ENCODE results near the gene FOXF2.
"Not testable (repeated sequence)": the region's sequence is repeated elsewhere in the genome, so short reads cannot be mapped to it uniquely, and the experiment has no call there.

Gene FOXF2

DNA sequence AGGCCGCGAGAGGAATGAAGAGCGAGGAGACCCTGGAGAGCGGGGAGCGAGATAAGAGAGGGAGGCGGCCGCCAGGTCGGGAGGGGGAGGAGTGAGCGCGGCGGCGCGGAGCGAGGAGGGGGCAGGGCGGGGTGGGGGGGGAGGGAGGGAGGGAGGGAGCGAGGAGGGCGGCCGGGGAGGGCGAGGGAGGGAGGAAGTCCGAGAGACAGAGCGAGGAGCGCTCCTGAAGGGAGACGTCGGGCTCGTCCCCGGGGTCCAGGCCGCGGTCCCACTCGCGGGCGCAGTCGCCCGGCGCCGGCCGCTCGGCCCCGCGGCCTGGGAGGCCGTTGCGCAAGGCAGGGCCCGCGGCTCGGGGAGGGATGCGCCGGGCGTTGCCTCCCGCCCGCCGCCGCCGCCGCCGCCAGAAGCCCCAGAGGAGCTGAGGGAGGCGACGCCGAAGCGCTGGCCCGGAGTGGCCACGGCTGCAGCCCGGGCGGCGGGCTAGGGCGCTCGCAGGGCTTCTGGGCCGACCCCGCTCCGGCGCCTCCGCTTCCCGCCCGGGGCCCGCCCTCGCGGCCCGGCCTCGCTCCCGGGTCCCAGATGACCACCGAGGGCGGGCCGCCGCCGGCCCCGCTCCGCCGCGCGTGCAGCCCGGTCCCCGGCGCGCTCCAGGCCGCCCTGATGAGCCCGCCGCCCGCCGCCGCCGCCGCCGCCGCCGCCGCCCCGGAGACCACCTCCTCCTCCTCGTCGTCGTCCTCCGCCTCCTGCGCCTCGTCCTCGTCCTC is at the start of gene FOXF2:
FOXF2 (plus strand) TSS at position 208 of the 764 bp plus-strand sequence; CDS start at position 580, 372 bp downstream.
- no peak for DNase-seq

DNA sequence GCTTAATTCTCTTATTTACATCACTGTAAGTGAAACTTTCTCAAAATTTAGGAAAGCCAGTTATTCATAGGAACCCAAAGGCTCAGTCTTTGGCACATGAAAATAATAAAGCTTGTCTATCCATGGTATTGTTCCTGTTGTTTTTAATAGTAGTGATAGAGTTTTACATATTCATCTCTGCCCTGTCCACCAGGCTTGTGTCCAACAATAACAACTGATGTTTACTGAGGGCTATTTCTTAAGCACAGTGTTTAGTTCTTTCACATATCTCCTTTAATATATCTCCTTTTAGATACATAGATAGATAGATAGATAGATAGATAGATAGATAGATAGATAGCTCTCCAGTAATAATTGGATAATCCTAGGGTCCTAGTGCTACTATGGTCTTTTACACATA is 43.3 kb upstream of the FOXF2 start:
- no peak for DNase-seq

DNA sequence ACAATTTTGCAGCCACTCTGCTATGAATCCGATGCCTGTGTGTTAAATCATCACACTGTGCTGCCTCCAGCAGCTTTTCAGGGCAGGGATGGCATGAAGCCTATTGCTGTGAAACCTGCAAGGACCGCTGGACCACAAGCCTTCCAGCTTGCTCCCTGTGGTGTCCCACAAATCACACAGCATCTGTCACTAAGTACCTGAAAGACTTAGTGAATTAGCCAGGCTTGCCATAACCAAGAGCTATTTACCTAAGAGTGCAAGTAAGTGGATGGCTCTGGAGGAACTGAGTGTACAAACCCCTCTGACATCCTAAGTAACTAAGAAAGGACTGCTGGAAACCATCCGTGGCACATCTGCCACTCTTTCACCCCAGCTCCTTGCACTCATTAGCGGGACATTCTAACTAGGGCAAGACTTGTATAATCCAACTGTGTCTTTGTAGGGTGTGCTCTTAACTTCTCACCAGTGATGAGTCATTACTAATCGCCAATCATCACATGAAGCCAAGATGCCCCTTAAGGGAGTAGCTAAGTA is 42.8 kb upstream of the FOXF2 start:
- no peak for DNase-seq

DNA sequence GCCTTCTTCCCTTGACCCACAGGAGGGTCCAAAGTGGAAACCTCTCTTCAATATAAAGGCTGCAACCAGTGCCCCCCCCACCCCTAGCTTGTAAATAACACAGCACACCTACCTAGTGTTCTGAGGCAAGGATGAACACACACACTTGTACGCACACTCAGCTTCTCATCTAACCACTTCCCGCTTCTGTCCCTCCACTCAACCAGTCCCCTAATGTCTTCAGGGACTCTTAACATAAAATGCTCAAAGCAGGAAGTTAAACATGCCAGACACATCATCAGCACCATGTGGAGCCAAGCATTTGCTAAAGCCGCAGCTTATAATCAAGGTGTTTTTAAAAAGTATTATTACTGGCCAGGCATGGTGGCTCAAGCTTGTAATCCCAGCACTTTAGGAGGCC is 42.2 kb upstream of the FOXF2 start:
- no peak for DNase-seq

DNA sequence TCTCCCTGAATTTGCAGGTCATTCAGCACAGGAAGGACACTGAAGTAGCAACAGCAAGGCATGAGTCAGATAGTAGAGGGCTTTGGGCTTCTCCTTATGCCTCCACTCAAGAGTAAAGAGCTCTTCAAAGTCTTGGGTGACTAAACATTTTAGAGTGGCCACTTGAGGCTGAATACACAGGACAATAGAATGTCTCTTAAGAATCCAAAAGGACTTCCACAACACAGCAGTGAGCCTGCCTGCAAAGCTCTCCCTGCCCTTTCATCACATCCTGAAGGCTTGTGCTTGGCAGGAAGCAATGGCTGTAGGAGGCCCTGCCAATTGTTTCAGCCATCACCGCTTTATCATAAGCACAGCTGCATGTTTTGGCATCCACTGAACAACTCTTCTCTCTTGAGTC is 40.7 kb upstream of the FOXF2 start:
- DNase-seq: no peak

DNA sequence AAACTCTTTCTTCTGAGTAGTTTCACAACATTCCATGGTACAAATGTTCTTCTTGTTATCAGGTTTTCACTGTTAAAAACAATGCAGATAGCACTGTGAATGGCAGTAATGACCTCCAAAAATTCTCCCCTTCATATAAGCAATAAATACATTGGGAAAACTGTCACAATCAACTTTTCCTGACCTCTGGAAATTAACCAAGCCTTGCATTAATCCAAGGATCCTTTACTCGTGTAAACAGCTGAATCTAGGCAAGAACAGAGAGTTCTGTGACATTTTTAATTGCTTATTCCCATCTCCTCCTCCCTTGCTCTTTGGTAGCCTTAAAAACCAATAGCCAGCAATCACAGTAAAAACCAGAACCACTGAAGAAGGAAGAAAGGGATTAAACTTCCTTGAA is 39.7 kb upstream of the FOXF2 start:
- no peak for DNase-seq

DNA sequence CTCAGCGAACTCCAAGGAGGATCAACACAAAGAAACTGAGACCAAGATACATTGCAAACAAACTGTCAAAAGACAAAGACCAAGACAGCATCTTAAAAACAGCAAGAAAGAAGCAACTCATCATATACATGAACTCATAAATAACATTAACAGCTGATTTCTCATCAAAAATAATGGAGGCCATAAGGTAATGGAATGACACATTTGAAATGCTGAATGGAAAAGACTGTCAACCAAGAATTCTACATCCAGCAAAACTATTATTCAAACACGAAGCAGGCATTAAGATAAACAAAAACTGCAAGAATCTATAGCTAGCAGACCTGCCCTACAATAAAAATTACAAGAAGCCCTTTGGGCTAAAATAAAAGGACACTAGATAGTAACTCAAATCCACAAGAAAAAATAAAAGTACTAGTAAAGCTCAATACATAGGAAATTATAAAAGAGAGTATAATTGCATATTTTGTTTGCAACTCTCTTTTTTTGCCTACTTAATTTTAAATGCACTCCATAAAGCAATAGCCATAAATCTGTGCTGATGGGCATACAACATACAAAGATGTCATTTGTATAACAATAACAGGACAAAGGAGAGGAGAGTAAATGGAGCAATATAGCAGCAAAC is 37.9 kb upstream of the FOXF2 start:
- DNase-seq: no peak

DNA sequence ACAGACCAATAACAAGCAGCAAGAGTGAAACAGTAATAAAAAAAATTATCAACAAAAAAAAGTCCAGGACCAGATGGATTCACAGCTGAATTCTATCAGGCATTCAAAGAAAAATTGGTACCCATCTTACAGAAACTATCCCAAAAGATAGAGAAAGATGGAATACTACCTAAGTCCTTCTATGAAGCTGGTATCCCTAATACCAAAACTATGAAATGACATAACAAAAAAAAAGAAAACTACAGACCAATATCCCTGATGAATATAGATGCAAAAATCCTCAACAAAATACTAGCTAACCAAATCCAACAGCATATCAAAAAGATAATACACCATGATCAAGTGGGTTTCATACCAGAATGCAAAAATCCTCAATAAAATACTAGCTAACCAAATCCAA is 34.3 kb upstream of the FOXF2 start:
- not testable (repeated sequence) for DNase-seq

DNA sequence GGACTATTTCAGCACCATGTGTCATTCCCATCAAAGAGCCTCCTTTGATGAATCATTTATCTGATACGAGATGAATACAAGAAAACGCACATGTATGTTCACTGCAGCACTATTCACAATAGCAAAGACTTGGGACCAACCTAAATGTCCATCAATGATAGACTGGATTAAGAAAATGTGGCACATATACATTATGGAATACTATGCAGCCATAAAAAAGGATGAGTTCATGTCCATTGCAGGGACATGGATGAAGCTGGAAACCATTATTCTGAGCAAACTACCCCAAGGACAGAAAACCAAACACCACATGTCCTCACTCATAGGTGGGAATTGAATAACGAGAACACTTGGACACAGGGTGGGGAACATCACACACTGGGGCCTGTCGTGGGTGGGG is 27.7 kb upstream of the FOXF2 start:
- not testable (repeated sequence) for DNase-seq

DNA sequence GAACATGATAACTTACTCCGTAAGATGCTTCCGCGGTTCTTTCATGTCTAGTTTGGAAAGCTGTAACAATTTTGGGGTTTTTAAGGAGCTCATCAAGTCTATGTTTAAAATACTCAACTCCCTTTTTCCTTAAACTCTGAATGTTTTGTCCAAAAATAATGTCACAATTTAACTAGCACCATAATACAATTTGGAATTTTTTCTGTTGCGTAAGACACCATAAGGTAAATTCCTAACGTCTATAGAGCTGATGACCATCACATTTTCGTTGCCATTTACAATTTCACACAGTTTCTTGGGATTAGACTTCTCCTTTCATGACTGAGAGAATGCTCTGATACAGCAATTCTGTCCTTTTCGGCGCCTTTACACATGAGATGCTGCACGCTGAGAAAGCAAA is 26.7 kb upstream of the FOXF2 start:
- no peak for DNase-seq

DNA sequence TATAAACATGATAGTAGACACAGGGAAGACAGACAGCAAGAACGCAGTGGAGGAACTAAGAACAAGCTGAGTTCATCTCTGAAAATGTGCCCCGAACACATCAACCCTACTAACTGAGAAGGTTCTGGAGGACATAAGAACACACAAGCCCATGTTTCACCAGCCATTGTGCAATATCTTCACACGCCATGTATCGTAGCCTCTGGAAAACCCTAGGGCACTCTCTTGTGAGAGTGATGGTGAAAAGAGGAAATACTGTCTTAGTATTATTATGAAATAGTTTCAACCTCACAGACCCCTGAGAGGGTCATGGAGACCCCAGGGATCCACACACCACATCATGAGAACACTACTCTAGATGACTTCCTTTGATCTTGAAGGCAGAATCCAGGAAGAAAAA is 26.1 kb upstream of the FOXF2 start:
- DNase-seq: no peak

DNA sequence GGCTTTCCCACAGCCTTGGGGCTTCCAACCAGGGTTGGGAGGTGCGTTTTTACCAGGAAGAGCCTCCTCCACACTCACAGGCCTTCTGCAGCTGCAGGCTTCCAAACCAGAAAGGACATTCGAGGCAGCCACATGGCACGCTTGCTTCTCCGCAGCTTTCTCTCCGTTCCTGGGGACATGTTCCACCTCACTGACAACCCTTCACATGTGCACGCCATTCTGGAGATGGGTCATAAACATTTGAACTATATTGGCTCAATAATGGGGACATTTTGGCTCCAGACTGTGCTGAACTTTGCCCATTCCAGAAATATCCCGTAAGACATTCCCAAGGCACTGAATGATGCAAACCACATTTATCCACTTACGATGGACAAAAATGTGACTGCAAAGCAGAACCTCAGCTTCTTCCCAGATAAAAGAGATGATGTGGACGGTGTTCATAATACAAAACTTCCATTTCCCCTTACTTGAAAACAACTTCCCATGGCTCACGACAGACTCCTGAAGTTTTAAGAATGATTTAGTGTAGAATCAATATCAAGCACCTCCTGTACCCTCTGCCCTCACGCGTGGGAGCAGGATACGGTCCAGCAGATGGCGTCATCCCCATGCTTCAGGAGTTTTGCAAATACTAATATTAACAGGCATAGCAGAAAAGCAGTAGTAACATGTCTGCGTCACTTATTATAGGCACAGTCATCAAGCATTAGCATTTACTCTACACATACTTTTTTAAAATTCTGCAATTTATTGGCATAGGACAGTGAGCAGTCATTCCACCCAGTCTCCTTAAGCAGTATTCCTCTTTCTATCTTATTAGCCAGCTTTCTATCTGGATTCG is 25.4 kb upstream of the FOXF2 start:
- no peak for DNase-seq

DNA sequence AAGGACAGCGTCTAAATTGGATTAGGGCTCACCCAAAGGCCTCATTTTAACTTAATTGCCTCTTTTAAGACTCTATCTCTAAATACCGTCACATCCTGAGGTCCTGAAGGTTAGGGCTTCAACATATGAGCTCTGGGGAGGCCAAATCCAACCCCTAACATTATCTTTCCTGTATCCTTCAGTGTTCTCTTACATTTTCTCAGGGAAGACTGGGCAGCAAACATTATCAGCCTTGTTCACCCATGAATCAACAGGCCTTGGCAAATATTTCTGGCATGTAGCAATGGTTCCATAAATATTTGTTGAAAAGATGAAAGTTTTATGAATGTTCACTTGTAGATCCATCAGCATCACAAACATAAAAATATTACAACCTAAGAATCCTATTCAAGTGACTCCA is 24.6 kb upstream of the FOXF2 start:
- no peak for DNase-seq

DNA sequence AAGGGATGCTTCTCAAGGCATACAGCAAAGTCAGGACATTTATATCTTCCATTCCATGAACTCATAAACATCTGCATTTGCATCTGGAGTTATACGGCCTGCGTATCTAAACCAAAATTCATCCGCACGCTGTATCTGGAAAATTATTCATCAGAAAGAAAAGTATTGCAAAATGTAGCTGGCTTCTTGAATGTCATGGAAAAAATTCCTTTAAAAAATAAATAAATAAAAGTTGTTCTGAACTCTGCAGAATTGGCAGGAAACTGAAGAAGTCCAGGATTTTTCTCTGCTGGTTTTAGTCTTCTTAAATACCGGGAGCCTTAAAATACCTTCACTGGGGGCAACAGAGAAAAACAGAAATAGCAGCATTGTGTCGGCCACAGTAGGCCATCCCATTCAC is 23.7 kb upstream of the FOXF2 start:
- DNase-seq: no peak

DNA sequence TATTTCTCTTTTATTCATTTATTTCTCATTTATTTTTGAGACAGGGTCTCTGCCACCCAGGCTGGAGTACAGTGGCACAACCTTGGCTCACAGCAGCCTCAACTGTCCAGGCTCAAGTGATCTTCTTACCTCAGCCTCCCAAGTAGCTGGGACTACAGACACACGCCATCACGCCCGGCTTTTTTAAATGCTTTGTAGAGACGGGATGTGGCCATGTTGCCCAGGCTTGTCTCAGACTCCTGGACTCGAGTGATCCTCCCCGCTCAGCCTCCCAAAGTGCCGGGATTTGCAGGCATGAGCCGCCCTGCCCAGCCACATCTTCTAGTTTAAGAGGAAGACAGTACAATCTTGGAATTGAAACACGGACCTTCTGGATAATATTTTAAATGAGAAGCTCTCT is 21.6 kb upstream of the FOXF2 start:
- DNase-seq: no peak

DNA sequence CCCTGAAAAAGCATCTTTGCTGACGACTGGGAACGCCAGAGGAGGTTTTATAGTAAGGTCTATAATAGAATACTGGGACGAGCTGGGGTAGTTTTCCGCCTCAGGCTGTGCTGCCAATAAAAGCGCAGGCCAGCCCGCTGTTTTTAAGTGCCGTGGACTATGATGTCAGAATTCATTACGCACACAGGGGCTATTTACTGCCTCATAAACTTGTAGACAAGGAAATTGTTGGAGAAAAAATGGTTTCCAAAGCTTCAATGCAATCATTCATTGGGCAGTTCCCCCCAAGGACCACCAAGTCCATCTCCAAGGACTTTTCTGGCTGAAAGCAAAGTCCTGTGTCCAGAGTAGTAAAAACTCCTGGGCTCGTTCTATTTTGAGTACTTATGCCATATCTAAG is 20.4 kb upstream of the FOXF2 start:
- DNase-seq: no peak

DNA sequence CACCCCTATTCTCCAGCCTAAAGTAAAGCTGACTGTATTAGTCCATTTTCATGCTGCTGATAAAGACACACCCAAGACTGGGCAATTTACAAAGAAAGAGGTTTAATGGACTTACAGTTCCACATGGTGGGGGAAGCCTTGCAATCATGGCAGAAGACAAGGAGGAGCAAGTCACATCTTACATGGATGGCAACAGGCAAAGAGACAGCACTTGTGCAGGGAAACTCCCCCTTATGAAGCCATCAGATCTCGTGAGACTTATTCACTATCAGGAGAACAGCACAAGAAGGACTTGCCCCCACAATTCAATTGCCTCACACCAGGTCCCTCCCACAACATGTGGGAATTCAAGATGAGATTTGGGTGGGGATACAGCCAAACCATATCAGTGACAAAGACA is 19.7 kb upstream of the FOXF2 start:
- not testable (repeated sequence) for DNase-seq

DNA sequence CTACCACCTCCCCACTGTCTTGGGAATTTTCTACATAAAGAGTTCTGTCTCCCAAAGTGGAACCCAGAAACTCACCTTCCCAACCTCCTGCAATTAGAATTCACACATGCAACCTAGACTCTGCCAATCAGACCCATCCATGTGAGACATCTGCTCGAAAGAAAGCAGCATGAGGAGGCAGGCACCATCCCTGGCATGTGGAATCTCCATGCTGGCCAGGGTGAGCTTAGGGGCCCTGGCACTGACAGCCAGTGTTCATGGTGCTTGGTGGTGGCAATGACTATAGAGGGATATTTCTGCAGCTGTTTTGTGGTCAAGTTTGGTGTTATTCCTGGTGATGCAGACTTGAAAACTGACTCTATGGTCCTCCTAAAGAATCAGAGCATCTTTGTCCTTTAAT is 17.4 kb upstream of the FOXF2 start:
- no peak for DNase-seq

DNA sequence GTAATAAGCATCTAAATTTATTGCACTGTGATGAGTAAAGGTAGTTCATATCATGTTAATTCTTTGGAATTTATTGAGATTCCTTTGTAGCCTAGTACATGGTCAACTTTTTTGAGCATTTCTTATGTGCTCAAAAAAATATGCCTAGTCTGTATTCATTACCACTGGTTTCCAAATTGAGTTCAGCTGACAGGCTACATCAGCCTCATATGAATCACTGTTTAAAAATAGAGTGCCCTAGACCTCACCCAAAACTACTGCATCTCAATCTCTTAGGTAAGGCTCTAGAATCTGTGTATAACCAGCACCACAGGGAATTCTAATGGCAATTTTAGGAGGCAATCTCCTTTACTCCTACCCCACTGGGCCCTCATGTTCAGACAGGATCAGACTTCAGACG is 16.7 kb upstream of the FOXF2 start:
- no peak for DNase-seq

DNA sequence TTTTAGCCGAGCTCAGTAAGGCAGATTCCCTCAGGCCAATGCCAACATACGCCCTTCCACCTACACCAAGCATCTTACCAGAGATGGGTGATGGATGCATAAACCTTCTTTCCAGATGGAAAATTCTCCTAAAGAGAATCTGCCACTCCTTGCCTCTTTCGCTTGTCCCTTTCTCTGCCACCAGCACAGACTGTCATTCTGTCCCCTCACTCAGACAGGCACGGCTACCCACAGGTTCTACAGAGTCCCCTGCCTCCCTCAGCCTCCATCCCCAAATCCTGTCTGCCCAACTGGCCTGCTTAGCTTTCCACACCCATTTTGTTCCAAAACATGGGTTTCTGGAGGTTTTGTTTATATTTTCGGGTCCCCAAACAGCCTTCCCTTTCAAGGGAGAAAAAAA is 12.7 kb upstream of the FOXF2 start:
- DNase-seq: no peak

DNA sequence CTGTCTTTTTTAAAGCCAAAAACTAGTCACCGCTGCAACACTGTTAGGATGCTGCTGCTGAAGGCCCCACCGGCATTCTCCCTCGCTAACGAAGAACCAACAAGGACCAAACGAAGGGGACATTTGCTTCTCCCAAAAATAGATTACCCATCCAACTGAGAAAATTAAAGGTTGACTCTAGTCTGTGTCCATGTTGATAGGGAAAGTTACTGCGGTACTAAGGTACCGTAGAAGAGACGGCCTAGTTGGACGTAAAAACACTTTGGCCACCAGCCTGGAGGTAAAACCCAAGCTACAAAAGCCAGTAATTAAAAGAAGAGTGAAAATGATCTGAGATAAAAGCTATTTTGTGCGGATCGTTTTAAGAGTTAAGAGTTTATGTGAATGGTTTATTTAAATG is 11.8 kb upstream of the FOXF2 start:
- no peak for DNase-seq

DNA sequence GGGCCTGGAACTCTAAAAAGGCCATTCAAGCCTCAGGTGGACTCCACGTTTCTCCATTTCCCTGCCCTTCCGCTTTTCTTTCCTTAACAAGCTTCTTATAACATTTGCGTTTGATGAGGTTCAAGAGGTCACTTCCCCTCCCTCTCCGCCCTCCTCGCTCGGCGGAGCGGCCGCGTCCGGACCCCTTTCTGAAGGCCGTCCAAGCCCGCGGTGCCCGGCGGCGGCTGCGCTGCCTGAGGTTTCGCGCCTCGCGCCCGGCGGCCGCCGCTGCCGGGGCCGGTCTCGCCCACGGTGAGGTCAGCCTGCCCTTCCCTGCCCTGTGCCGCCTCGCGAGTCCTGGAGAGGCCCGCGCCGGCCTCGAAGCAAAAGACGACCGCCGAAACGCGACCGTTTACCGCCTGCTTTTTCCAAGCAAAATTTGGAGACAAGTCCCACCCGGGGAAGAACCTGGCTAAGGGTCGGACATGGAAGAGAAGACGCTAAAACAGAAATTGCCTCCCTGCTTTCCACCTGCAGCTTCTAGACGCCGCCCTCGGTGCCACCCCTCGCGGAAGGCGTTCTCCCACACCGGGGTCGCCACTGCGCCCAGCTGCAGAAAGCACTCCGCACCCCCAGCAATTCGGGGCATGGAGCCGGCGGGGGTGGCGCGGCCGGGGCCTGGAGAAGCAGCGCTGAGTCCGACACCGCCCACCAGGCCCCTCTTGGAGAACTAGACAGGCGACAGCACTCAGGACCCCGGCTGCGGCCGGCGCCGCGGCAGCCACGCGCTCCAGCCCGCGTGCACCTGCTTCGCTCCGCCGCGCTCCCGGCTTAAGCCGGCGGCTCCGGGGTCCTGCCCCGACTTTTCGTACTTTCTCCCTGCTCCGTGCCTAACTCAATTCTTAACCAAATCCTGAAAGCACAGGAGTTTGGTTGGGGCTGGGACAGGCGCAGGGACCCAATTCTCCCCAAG is 11.0 kb upstream of the FOXF2 start:
- no peak for DNase-seq

Measured in NCI-H1092 treated with DMSO at 0.1 percent for 48 hours (cell line).